SW 1271 (cell line): ENCODE results near the gene METTL24.

Experiments used
- DNase-seq, 2 experiments: peaks; one replicate each; lab custom pipeline; 2025; lab: John Stamatoyannopoulos, UW

The METTL24 gene

GRCh38 chr6:110357664-110358552 is at the start of gene METTL24:
TSS of gene METTL24 (minus strand) at chr6:110358349. CDS start at chr6:110358272, 77 bp downstream.
- DNase-seq = no peak

GRCh38 chr6:110404607-110405006 is 46.5 kb upstream of the METTL24 start:
- no peak for DNase-seq

- DNase-seq = no peak
Measured at GRCh38 chr6:110401585-110402176, 43.5 kb upstream of the METTL24 start.

- DNase-seq = no peak
Measured at GRCh38 chr6:110400208-110400607, 42.1 kb upstream of the METTL24 start.

GRCh38 chr6:110399219-110400071 is 41.3 kb upstream of the METTL24 start:
- DNase-seq = no peak

GRCh38 chr6:110398778-110399177 is 40.6 kb upstream of the METTL24 start:
- peak in 1 of 2 experiments; percentile 31 for DNase-seq

- no peak for DNase-seq
Measured at GRCh38 chr6:110395221-110395620, 37.1 kb upstream of the METTL24 start.

- no peak for DNase-seq
Measured at GRCh38 chr6:110394409-110394808, 36.3 kb upstream of the METTL24 start.

GRCh38 chr6:110392727-110393126 is 34.6 kb upstream of the METTL24 start:
- no peak for DNase-seq

- no peak for DNase-seq
Measured at GRCh38 chr6:110390404-110390803, 32.3 kb upstream of the METTL24 start.

- no peak for DNase-seq
Measured at GRCh38 chr6:110389689-110390382, 31.7 kb upstream of the METTL24 start.

- DNase-seq = no peak
Measured at GRCh38 chr6:110387986-110388385, 29.8 kb upstream of the METTL24 start.

GRCh38 chr6:110385458-110385863 is 27.3 kb upstream of the METTL24 start:
- DNase-seq = no peak

GRCh38 chr6:110378552-110378951 is 20.4 kb upstream of the METTL24 start:
- DNase-seq = no peak

- no peak for DNase-seq
Measured at GRCh38 chr6:110369066-110369465, 10.9 kb upstream of the METTL24 start.

- DNase-seq = no peak
Measured at GRCh38 chr6:110368284-110368683, 10.1 kb upstream of the METTL24 start.

- no peak for DNase-seq
Measured at GRCh38 chr6:110367825-110368224, 9.7 kb upstream of the METTL24 start.

GRCh38 chr6:110366975-110367374 is 8.8 kb upstream of the METTL24 start:
- DNase-seq = no peak

GRCh38 chr6:110366256-110366655 is 8.1 kb upstream of the METTL24 start:
- no peak for DNase-seq

GRCh38 chr6:110364364-110365105 is 6.4 kb upstream of the METTL24 start:
- no peak for DNase-seq

- no peak for DNase-seq
Measured at GRCh38 chr6:110363748-110364147, 5.6 kb upstream of the METTL24 start.
